GM08714 (cell line): ENCODE measurements around the gene ABCC4.

Experiments
- H3K4me3 ChIP-seq: fragments of 200-500 bp; sonication (Bioruptor generic); 2 replicates; pipeline ENCODE4 v1.5.1; 2014; ENCODE audit warnings: mild to moderate bottlenecking, low read length, inconsistent platforms
- ZNF274 ChIP-seq: IDR thresholded peaks from 2 replicates; pipeline ENCODE4 v1.6.1; 2012; ENCODE audit warnings: mild to moderate bottlenecking, low read depth, low read length

ABCC4 gene, protein sequence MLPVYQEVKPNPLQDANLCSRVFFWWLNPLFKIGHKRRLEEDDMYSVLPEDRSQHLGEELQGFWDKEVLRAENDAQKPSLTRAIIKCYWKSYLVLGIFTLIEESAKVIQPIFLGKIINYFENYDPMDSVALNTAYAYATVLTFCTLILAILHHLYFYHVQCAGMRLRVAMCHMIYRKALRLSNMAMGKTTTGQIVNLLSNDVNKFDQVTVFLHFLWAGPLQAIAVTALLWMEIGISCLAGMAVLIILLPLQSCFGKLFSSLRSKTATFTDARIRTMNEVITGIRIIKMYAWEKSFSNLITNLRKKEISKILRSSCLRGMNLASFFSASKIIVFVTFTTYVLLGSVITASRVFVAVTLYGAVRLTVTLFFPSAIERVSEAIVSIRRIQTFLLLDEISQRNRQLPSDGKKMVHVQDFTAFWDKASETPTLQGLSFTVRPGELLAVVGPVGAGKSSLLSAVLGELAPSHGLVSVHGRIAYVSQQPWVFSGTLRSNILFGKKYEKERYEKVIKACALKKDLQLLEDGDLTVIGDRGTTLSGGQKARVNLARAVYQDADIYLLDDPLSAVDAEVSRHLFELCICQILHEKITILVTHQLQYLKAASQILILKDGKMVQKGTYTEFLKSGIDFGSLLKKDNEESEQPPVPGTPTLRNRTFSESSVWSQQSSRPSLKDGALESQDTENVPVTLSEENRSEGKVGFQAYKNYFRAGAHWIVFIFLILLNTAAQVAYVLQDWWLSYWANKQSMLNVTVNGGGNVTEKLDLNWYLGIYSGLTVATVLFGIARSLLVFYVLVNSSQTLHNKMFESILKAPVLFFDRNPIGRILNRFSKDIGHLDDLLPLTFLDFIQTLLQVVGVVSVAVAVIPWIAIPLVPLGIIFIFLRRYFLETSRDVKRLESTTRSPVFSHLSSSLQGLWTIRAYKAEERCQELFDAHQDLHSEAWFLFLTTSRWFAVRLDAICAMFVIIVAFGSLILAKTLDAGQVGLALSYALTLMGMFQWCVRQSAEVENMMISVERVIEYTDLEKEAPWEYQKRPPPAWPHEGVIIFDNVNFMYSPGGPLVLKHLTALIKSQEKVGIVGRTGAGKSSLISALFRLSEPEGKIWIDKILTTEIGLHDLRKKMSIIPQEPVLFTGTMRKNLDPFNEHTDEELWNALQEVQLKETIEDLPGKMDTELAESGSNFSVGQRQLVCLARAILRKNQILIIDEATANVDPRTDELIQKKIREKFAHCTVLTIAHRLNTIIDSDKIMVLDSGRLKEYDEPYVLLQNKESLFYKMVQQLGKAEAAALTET (N-terminal part only)

DNA sequence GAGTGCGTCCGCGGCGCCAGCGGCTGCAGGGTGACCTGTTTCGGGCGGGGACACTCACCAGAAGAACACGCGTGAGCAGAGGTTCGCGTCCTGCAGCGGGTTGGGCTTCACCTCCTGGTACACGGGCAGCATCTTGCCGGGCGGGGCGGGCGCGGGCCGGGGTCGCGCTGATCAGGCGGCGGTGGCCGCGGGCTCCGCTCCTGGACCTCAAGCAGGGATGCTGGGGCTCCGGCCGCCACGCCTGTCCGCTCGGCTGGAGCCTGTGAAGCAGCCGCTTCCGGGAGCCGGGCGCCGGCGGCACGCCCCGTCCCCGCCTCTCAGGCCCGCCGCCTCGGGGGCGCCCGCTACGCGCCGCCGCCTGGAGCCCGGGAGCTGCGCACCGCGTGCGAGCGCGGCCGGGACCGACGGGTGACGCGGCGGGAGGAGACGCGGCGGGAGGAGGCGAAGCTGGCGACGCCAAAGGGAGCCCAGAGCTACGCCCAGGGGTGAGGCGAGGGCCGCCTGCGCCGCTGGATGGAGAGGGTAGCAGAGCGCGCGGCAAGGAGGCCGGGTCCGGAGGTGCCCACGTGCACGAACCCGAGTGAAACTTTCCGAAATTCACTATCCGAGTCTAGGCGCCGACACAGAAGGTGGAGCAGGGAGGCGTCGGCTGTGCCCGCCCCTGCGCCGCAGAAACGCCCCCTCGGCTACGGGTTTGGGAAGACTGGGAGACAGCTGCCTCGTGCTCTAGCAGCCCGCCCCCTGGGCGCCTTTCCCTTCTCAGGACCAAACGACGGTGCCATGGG is at the start of gene ABCC4:
Gene ABCC4, minus strand, starts transcription at position 269 of the 785 bp plus-strand sequence. Its CDS starts 137 bp downstream, at position 132.
- no peak for TF ChIP-seq ZNF274
- peak within 1 kb of the TSS; percentile 92 for H3K4me3 ChIP-seq

DNA sequence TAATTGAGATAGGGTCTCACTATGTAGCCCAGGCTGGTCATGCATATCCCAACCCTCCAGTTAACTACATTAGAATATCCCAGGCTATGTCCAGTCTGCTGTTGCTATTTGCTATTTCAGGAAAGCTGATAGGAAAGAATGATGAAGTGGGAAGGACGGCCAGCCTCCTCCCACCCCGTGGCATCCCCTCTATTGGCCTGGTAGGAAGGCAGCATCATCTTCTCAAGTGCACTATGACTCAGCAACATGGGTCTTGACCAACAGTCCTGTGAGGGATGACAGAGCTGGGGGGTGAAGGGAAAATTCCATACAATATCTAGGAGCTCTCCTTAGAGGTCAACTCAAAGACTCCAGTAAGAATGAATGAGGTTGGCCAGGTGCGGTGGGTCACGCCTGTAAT is 48.0 kb upstream of the ABCC4 start:
- no peak for TF ChIP-seq ZNF274
- H3K4me3 ChIP-seq: no peak overlapping the region

DNA sequence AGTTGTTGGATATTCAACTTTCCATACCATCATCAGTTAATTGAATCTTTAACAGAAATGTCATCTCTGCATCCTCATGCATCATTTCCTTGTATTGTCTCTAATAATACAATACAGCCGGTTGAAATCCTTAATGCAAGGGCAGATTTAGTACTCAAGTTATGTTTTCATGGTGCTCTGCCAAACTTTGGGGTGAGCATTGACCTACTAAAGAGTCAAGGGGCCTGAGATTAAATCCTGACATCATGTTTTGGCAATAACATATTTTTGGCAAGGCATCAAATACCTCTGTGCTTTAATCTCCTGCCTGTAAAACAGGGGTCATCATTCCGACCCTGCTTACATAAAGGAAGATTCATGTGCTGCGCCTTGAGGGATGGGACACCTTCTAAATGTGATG is 42.7 kb upstream of the ABCC4 start:
- H3K4me3 ChIP-seq: no peak overlapping the region
- TF ChIP-seq ZNF274: no peak

DNA sequence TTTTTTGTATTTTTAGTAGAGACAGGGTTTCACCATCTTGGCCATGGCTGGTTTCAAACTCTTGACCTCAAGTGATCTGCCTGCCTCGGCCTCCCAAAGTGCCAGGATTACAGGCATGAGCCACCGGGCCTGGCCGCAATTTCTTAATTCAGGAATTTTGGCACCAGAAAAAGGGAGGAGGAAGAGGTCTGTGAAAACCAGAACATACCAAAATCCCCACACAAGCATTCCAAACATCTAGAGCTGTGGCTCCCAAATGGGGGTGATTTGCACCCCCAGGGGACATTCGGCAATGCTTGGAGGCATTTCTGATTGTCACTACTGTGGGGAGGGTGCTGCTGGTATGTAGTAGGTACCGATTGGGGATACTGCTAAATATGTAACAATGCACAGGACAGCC is 40.2 kb upstream of the ABCC4 start:
- H3K4me3 ChIP-seq: no peak overlapping the region
- TF ChIP-seq ZNF274: no peak

DNA sequence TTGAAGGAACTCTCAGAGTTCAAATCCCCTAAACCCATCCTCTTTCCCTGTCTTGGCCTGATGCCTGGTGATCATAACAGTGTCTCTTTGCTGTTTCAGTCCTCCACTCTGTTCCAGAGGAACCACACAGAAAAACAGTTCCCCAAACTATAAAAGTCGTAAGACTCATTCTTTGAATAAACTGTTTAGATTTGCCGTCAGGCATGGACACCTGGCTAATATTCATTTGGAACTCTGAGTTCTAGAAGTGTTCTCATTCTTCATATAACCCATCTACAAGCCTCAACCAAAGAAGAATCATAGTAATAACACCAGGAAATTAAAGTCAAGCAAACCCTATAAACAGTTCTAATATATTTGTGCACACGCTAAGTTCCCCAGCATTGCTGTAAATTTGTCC is 37.7 kb upstream of the ABCC4 start:
- TF ChIP-seq ZNF274: no peak
- no peak overlapping the region for H3K4me3 ChIP-seq

DNA sequence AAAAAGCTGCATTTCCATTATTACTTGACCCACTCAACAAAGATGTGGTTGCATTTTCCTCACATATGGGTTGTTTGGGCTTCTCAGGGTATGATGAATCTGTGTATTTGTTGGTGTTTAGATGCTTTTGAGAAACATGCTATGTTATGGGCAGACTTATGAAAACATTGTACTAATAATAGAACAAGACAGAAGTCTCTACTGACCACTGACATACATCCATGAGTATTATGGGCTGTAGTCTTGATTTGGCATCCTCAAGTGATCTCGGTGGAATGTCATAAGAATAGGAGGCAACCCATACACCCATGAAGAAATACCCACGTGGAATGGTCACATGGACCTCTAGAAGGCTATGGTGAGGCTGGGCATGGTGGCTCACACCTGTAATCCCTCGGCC is 36.3 kb upstream of the ABCC4 start:
- TF ChIP-seq ZNF274: no peak
- H3K4me3 ChIP-seq: no peak overlapping the region

DNA sequence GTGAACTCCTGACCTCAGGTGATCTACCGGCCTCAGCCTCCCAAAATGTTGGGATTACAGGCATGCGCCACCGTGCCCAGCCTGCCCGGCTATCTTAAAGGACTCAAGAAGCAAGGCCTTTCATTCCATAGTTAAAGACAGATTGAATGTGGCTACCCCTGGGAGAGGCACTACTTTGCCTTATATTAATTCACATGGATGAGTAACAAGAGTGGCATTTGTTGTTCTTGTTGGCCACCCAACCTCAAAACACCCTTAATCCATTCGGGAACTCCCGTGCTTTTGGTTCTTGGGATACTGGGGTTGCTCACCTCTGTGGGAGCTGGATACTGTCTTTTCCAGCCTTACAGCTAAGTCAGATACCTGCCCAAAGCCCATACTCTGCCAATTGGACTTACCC is 34.4 kb upstream of the ABCC4 start:
- TF ChIP-seq ZNF274: no peak
- H3K4me3 ChIP-seq: no peak overlapping the region

DNA sequence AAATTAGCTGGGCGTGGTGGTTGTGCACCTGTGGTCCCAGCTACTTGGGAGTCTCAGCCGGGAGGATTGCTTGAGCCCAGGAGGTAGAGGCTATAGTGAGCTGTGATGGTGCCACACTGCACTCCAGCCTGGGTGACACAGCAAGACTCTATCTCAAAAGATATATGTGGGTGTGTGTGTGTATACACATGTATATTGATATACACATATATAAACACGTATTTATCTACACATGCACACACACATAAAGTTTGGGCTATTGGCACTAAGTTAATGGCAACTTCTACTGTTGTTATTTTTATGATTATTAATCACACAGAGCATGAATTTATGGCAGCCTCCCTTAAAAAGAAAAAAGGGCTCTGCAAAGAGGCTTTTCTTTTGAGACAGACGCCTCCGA is 27.1 kb upstream of the ABCC4 start:
- H3K4me3 ChIP-seq: no peak overlapping the region
- no peak for TF ChIP-seq ZNF274

DNA sequence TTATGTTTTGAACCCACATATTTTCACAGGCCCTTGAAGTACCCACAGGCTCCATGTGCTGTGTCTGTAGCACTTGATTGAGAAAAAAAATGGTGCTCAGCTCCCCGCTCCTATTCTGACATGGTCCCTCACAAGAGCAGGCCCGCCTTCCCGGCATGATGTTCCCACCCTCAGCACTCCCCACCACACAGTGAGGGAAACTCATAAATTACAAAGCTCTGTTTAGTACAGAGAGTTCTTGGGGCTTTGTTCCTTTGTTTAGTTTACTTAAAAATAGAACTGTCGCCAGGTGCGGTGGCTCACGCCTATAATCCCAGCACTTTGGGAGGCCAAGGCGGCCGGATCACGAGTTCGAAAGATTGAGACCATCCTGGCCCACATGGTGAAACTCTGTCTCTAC is 25.9 kb upstream of the ABCC4 start:
- no peak for TF ChIP-seq ZNF274
- no peak overlapping the region for H3K4me3 ChIP-seq

DNA sequence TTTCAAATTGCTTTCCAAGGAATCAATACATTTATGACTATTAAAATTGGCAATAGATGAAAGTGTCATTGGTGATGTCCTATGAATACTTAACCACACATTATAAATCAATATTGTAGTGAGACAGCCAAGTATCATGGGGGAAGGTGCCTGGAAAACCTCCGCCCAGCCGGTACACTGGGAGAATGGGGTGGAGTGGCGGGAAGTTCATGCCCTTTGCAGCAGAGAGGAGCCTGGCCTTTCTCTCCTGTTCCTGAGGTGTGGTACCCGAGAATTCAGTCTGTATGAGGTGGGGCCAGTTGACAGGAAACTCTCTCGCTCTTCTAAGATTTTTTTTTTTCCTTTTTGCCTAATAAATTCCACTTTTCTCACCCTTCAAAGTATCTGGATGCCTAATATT is 25.4 kb upstream of the ABCC4 start:
- TF ChIP-seq ZNF274: no peak
- H3K4me3 ChIP-seq: no peak overlapping the region

DNA sequence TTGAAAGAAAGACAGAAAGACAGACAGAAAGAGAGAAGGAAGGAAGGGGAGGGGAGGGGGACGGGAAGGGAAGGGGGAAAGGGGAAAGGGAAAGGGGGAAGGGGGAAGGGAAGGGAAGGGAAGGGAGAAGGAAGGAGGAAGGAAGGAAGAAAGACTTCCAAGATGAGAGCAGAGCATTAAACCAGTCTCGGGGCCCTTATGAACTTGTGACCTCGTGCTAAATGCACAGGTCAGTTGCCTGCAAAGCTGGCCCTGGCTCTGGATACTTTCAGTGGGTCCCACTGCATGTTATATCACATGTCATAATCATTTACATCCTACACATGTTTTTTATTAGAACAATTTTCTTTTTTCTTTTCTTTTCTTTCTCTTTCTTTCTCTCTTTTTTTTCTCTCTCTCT is 24.2 kb upstream of the ABCC4 start:
- H3K4me3 ChIP-seq: no peak overlapping the region
- TF ChIP-seq ZNF274: no peak

DNA sequence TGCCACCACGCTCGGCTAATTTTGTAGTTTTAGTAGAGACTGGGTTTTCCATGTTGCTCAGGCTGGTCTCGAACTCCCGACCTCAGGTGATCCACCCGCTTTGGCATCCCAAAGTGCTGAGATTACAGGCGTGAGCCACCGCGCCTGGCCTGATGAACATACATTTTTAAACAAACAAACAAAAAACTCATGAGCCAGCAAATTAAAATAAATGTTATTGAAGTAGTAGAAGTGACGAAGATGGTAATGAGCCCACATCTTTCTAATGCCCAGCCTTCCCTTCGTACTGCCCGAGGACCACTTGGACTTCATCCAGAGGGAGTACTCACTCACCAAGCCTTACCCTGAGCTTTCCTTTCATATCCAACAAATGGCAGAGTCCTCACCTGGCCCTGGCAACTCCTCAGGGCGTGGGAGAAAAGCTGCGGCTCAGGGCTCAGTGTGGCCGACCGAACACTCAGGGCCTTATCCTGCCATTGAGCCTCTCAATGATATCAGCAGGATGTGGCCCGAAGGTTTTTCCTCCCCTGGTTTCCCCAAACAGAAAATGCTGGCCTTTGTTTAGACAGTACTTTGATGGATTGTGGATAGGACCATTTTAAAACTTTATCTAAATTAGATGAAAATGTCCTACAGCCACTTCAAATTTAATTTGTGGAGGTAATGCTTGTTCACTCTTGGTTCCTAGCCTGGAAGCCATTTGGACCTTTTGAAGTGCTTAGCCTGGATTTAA is 22.8 kb upstream of the ABCC4 start:
- no peak for TF ChIP-seq ZNF274
- H3K4me3 ChIP-seq: no peak overlapping the region
